ENCODE data around the gene MRPL52.
A peak's percentile ranks its signal among the peaks of the same experiment; 100 is the strongest.
"Not testable (repeated sequence)": the region's sequence is repeated elsewhere in the genome, so short reads cannot be mapped to it uniquely, and the experiment has no call there.

The MRPL52 gene

DNA sequence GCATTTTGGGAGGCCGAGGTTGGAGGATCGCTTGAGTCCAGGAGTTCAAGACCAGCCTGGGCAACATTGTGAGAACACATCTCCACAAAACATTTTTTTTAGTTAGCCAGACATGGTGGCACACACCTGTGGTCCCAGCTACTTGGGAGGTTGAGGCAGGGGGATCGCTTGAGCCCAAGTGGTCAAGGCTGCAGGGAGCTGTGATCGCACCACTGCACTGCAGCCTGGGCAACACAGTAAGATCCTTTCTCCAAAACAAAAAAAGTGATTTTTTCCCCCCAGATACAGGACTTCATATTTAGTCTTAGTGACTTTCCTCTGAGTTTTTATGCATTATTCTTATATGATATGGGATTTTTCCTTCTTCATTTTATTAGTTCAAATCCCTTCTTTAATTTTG, 43.0 kb upstream of the MRPL52 start:
- peaks cover 1% of the 10 kb centered on the region for H3K4me1 ChIP-seq
- H3K4me3 ChIP-seq (ENCODE audit: low read depth, low read length), result no peak overlapping the region
- no peak overlapping the region for H2AFZ ChIP-seq
- H3K79me2 ChIP-seq, result peaks cover 11% of the 10 kb centered on the region
- H3K36me3 ChIP-seq (ENCODE audit: control insufficient read depth, insufficient read depth, low read length), result no peaks in the 10 kb centered on the region
- H3K9me3 ChIP-seq (ENCODE audit: control insufficient read depth, low read length), result no peaks in the 10 kb centered on the region
- no peaks in the 10 kb centered on the region for H3K27me3 ChIP-seq (ENCODE audit: control insufficient read depth, insufficient read depth, low read length)
- TF ChIP-seq, protein P1, sequence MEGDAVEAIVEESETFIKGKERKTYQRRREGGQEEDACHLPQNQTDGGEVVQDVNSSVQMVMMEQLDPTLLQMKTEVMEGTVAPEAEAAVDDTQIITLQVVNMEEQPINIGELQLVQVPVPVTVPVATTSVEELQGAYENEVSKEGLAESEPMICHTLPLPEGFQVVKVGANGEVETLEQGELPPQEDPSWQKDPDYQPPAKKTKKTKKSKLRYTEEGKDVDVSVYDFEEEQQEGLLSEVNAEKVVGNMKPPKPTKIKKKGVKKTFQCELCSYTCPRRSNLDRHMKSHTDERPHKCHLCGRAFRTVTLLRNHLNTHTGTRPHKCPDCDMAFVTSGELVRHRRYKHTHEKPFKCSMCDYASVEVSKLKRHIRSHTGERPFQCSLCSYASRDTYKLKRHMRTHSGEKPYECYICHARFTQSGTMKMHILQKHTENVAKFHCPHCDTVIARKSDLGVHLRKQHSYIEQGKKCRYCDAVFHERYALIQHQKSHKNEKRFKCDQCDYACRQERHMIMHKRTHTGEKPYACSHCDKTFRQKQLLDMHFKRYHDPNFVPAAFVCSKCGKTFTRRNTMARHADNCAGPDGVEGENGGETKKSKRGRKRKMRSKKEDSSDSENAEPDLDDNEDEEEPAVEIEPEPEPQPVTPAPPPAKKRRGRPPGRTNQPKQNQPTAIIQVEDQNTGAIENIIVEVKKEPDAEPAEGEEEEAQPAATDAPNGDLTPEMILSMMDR (IDR thresholded peaks at IDR 0.05), result no peak
- H3K4me2 ChIP-seq (ENCODE audit: low read length), result no peak overlapping the region
- no peak overlapping the region for H3K27ac ChIP-seq
- no peak overlapping the region for H3K9ac ChIP-seq

DNA sequence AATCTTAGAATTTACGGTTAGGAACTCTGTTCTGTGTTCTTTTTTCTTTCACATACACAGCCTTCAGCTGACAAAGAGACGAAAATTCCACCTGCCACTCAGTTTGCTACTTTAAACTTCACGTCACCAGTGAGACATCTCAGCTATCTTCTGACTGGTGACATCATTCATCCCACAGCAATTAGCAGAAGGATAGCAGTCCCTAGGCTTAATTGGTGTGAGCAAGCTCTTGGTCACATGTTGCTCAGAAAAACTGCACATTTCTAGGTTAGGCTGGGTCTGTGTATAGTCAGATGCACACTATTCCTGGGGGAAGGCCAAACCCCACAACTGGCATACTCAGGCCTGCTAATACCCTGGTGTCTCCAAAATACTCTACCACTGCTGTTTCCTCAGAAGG, 38.4 kb upstream of the MRPL52 start:
- Histone ChIP-seq H3K79me2 (peaks cover 15% of the 10 kb centered on the region), H3K27me3 (ENCODE audit: control insufficient read depth, insufficient read depth, low read length) (no peaks in the 10 kb centered on the region), H3K4me3 (ENCODE audit: low read depth, low read length) (no peak overlapping the region), H3K36me3 (ENCODE audit: control insufficient read depth, insufficient read depth, low read length) (no peaks in the 10 kb centered on the region), H3K4me2 (ENCODE audit: low read length) (no peak overlapping the region), H2AFZ (peak overlapping the region; percentile 22), H3K9ac (no peak overlapping the region), H3K9me3 (ENCODE audit: control insufficient read depth, low read length) (no peaks in the 10 kb centered on the region), H3K4me1 (no peaks in the 10 kb centered on the region), H3K27ac (peak overlapping the region; percentile 32)
- TF ChIP-seq, protein P1 (IDR thresholded peaks at IDR 0.05), result no peak

DNA sequence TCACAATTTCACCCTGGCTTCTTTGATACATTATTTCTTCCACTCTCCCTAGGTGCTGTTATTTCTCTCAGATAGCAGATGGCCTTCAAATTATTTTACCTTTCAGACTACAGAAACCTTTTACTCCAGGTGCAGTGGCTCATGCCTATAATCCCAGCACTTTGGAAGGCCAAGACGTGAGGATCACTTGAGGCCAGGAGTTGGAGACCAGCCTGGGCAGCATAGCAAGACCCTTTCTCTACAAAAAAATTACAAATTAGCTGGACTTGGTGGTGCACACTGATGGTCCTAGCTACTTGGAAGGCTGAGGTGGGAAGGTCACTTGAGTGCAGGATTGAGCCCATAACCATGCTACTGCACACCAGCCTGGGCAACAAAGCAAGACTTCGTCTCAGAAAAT, 37.5 kb upstream of the MRPL52 start:
- TF ChIP-seq, protein P1 (IDR thresholded peaks at IDR 0.05), result no peak
- Histone ChIP-seq H3K79me2 (peaks cover 14% of the 10 kb centered on the region), H3K27ac (no peak overlapping the region)

DNA sequence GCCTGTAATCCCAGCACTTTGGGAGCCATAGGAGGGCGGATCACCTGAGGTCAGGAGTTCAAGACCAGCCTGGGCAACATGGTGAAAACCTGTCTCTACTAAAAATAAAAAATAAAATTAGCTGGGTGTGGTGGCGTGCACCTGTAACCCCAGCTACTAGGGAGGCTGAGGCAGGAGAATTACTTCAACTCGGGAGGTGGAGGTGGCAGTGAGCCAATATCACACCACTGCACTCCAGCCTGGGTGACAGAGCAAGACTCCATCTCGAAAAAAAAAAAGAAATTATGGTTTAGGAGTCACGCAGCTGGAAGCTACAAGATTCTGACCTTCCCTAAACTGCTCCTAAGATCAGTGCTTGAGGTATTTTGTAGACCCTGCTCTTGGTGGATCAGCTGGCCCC, 36.1 kb upstream of the MRPL52 start:
- H3K4me2 ChIP-seq (ENCODE audit: low read length), result not testable (repeated sequence)

More for the DNA sequence above, 37.5 kb upstream of the MRPL52 start:
- H3K9ac ChIP-seq, result no peak overlapping the region
- H3K27me3 ChIP-seq (ENCODE audit: control insufficient read depth, insufficient read depth, low read length), result no peaks in the 10 kb centered on the region
- no peak overlapping the region for H3K4me2 ChIP-seq (ENCODE audit: low read length)
- no peak overlapping the region for H2AFZ ChIP-seq
- no peak overlapping the region for H3K4me3 ChIP-seq (ENCODE audit: low read depth, low read length)
- H3K4me1 ChIP-seq, result peaks cover 7% of the 10 kb centered on the region
- H3K9me3 ChIP-seq (ENCODE audit: control insufficient read depth, low read length), result no peaks in the 10 kb centered on the region
- no peaks in the 10 kb centered on the region for H3K36me3 ChIP-seq (ENCODE audit: control insufficient read depth, insufficient read depth, low read length)

DNA sequence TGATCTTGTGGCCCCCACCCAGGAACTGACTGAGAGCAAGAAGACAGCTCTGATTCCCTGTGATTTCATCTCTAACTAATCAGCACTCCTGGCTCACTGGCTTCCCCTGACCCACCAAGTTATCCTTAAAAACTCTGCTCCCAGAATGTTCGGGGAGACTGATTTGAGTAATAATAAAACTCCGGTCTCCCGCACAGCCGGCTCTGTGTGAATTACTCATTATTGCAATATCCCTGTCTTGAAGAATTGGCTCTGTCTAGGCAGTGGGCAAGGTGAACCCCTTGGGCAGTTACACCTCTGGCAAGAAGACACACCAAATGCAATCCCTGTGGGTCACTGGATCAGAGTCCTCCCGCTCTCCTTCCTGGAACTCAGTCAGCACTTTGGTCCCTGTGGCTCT, 35.7 kb upstream of the MRPL52 start:
- Histone ChIP-seq H3K27ac (no peak overlapping the region), H3K4me2 (ENCODE audit: low read length) (no peak overlapping the region)

More for the DNA sequence above, 36.1 kb upstream of the MRPL52 start:
- H3K36me3 ChIP-seq (ENCODE audit: control insufficient read depth, insufficient read depth, low read length); H3K9me3 ChIP-seq (ENCODE audit: control insufficient read depth, low read length); H3K4me3 ChIP-seq (ENCODE audit: low read depth, low read length); H3K9ac ChIP-seq; H2AFZ ChIP-seq; H3K27me3 ChIP-seq (ENCODE audit: control insufficient read depth, insufficient read depth, low read length); H3K27ac ChIP-seq: not testable (repeated sequence)
- Histone ChIP-seq H3K4me1 (peaks cover 10% of the 10 kb centered on the region), H3K79me2 (peaks cover 16% of the 10 kb centered on the region)

More for the DNA sequence above, 35.7 kb upstream of the MRPL52 start:
- Histone ChIP-seq H3K36me3 (ENCODE audit: control insufficient read depth, insufficient read depth, low read length) (no peaks in the 10 kb centered on the region), H2AFZ (no peak overlapping the region), H3K9ac (no peak overlapping the region), H3K79me2 (peaks cover 15% of the 10 kb centered on the region), H3K4me1 (peaks cover 10% of the 10 kb centered on the region), H3K9me3 (ENCODE audit: control insufficient read depth, low read length) (no peaks in the 10 kb centered on the region), H3K4me3 (ENCODE audit: low read depth, low read length) (no peak overlapping the region), H3K27me3 (ENCODE audit: control insufficient read depth, insufficient read depth, low read length) (no peaks in the 10 kb centered on the region)
- TF ChIP-seq, protein P1 (IDR thresholded peaks at IDR 0.05), result no peak

Measured in parathyroid adenoma (tissue), 2 donors.